MM.1S (cell line): Measurements from ENCODE around the gene ABTB2.

Source experiments
- DNase-seq: peaks from one replicate; pipeline ENCODE4 v3.0.0-alpha.2; 2015
- H2AFZ ChIP-seq: fragments of 300-600 bp; sonication (generic); 2 replicates; pipeline ENCODE4 v1.6.0; 2016; ENCODE audit warnings: antibody characterized with exemption, low read length
- H3F3A ChIP-seq: fragments of 300-600 bp; sonication (generic); 2 replicates; pipeline ENCODE4 v1.6.1; 2016; ENCODE audit warnings: mild to moderate bottlenecking, antibody characterized with exemption, low read length, moderate library complexity, mixed read lengths; ENCODE audit not compliant: insufficient read depth
- H3K27ac ChIP-seq: fragments of 300-600 bp; sonication (generic); 2 replicates; pipeline ENCODE4 v1.5.1; 2016; ENCODE audit warnings: mild to moderate bottlenecking, low read length
- H3K27me3 ChIP-seq: fragments of 300-600 bp; sonication (generic); replicated peaks from 2 replicates; pipeline ENCODE4 v1.6.0; 2016; ENCODE audit warnings: low read length; ENCODE audit not compliant: insufficient read depth
- H3K36me3 ChIP-seq: fragments of 300-600 bp; sonication (generic); replicated peaks from 2 replicates; pipeline ENCODE4 v1.6.1; 2016; ENCODE audit warnings: mild to moderate bottlenecking, low read length, mixed read lengths; ENCODE audit not compliant: insufficient read depth
- H3K4me1 ChIP-seq: fragments of 300-600 bp; sonication (generic); 2 replicates; pipeline ENCODE4 v1.6.1; 2016; ENCODE audit warnings: low read length, mixed read lengths
- H3K4me2 ChIP-seq: fragments of 300-600 bp; sonication (generic); 2 replicates; pipeline ENCODE4 v1.6.0; 2016; ENCODE audit warnings: low read depth, low read length
- H3K4me3 ChIP-seq: fragments of 300-600 bp; sonication (generic); 2 replicates; pipeline ENCODE4 v1.5.1; 2016; ENCODE audit warnings: low read length, mixed read lengths
- H3K79me2 ChIP-seq: fragments of 300-600 bp; sonication (generic); 2 replicates; pipeline ENCODE4 v1.6.1; 2016; ENCODE audit warnings: mixed run types, low read length, mixed read lengths
- H3K9ac ChIP-seq: fragments of 300-600 bp; sonication (generic); 2 replicates; pipeline ENCODE4 v1.6.1; 2016; ENCODE audit warnings: low read length, mixed read lengths
- H3K9me2 ChIP-seq: fragments of 300-600 bp; sonication (generic); replicated peaks from 2 replicates; pipeline ENCODE4 v1.6.1; 2016; ENCODE audit warnings: mild to moderate bottlenecking, low read length, mixed read lengths; ENCODE audit not compliant: insufficient read depth
- H3K9me3 ChIP-seq: fragments of 300-600 bp; sonication (generic); replicated peaks from 2 replicates; pipeline ENCODE4 v1.6.1; 2016; ENCODE audit warnings: mild to moderate bottlenecking, low read length, mixed read lengths; ENCODE audit not compliant: insufficient read depth
- H4K20me1 ChIP-seq: fragments of 300-600 bp; sonication (generic); 2 replicates; pipeline ENCODE4 v1.6.1; 2016; ENCODE audit warnings: mild to moderate bottlenecking, low read length, moderate library complexity, mixed read lengths; ENCODE audit not compliant: insufficient read depth
- EZH2 ChIP-seq: fragments of 300-600 bp; sonication (generic); optimal IDR thresholded peaks from 2 replicates; pipeline ENCODE3; 2017; ENCODE audit warnings: low read depth, mild to moderate bottlenecking, antibody characterized with exemption, low read length, mixed read lengths
- EZH2phosphoT487 ChIP-seq: fragments of 300-600 bp; sonication (generic); IDR thresholded peaks from 2 replicates; pipeline ENCODE4 v1.6.1; 2018; ENCODE audit warnings: antibody characterized with exemption, low read length
- TF ChIP-seq, protein P1 (sequence below): fragments of 300-600 bp; sonication (generic); IDR thresholded peaks from 2 replicates; pipeline ENCODE4 v1.5.1; 2016; ENCODE audit warnings: antibody characterized with exemption, low read length, mixed read lengths

Gene ABTB2

GRCh38 chr11:34161361-34161760 lies 196.4 kb downstream of the ABTB2 start:
- DNase-seq, result no peak
- Histone ChIP-seq H4K20me1 (no peaks in the 10 kb centered on the region), H2AFZ (no peak overlapping the region), H3K4me2 (no peak overlapping the region), H3K4me3 (no peak overlapping the region), H3K27me3 (no peaks in the 10 kb centered on the region), H3F3A (no peaks in the 10 kb centered on the region), H3K4me1 (no peaks in the 10 kb centered on the region), H3K9ac (no peak overlapping the region), H3K9me3 (no peaks in the 10 kb centered on the region), H3K9me2 (no peaks in the 10 kb centered on the region), H3K36me3 (no peaks in the 10 kb centered on the region), H3K79me2 (no peaks in the 10 kb centered on the region), H3K27ac (no peak overlapping the region)
- TF ChIP-seq EZH2, result no peak
- TF ChIP-seq, protein P1, sequence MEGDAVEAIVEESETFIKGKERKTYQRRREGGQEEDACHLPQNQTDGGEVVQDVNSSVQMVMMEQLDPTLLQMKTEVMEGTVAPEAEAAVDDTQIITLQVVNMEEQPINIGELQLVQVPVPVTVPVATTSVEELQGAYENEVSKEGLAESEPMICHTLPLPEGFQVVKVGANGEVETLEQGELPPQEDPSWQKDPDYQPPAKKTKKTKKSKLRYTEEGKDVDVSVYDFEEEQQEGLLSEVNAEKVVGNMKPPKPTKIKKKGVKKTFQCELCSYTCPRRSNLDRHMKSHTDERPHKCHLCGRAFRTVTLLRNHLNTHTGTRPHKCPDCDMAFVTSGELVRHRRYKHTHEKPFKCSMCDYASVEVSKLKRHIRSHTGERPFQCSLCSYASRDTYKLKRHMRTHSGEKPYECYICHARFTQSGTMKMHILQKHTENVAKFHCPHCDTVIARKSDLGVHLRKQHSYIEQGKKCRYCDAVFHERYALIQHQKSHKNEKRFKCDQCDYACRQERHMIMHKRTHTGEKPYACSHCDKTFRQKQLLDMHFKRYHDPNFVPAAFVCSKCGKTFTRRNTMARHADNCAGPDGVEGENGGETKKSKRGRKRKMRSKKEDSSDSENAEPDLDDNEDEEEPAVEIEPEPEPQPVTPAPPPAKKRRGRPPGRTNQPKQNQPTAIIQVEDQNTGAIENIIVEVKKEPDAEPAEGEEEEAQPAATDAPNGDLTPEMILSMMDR, result no peak
- no peak for TF ChIP-seq EZH2phosphoT487

DNA sequence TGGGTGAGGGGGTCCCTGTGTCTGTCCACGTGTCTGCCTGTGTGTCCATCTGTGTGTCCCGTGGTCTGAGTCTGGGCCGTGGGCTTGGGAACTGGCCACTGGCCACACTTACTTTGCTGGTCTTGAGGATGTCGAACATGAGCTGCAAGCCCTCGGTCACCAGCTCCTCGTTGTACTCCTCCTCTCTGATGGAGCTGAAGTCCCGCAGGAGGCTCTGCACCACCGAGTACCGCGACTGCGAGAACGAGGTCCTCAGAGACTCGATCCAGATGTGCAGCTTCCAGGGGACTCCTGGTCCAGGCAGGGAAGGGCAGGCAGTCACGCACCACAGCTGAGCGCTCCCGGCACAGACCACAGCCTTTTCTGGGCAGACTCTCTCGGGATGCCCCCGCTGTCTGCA lies 197.0 kb downstream of the ABTB2 start:
- no peak for DNase-seq
- TF ChIP-seq, protein P1, result no peak
- TF ChIP-seq EZH2phosphoT487 (no peak), EZH2 (no peak)
- Histone ChIP-seq H3K9me3 (no peaks in the 10 kb centered on the region), H3K9me2 (no peaks in the 10 kb centered on the region), H4K20me1 (no peaks in the 10 kb centered on the region), H2AFZ (no peak overlapping the region), H3K4me1 (no peaks in the 10 kb centered on the region), H3K27ac (no peak overlapping the region), H3K9ac (no peak overlapping the region), H3K27me3 (no peaks in the 10 kb centered on the region), H3F3A (no peaks in the 10 kb centered on the region), H3K36me3 (no peaks in the 10 kb centered on the region), H3K4me2 (no peak overlapping the region), H3K79me2 (no peaks in the 10 kb centered on the region), H3K4me3 (no peak overlapping the region)

- H3K4me1 ChIP-seq, result no peaks in the 10 kb centered on the region
- no peaks in the 10 kb centered on the region for H3K36me3 ChIP-seq
- H3K27me3 ChIP-seq, result no peaks in the 10 kb centered on the region
- no peaks in the 10 kb centered on the region for H3K9me3 ChIP-seq
- H3K9me2 ChIP-seq, result no peaks in the 10 kb centered on the region
- H2AFZ ChIP-seq, result no peak overlapping the region
- H3K79me2 ChIP-seq, result no peaks in the 10 kb centered on the region
- no peak overlapping the region for H3K4me2 ChIP-seq
- no peak for DNase-seq
- H3F3A ChIP-seq, result no peaks in the 10 kb centered on the region
- no peaks in the 10 kb centered on the region for H4K20me1 ChIP-seq
- H3K9ac ChIP-seq, result no peak overlapping the region
- no peak overlapping the region for H3K27ac ChIP-seq
- H3K4me3 ChIP-seq, result no peak overlapping the region
- TF ChIP-seq, protein P1, result no peak
- TF ChIP-seq EZH2phosphoT487 (no peak), EZH2 (no peak)
Observed at GRCh38 chr11:34160049-34160721, 197.6 kb downstream of the ABTB2 start.
